ENCODE results near the gene CEBPB. TPM values are rescaled to one million over a fixed set of nuclear protein-coding genes. Genes with fewer than 3 reads are reported as not detected.

Gene CEBPB
- polyA plus RNA-seq, 1 experiment: 24.6 TPM

- Histone ChIP-seq H3K27me3 (ENCODE audit: control insufficient read depth, insufficient read depth, low read length) (no peaks in the 10 kb centered on the region), H3K4me3 (ENCODE audit: low read depth, low read length) (no peak overlapping the region), H3K36me3 (ENCODE audit: control insufficient read depth, insufficient read depth, low read length) (no peaks in the 10 kb centered on the region)
- CTCF ChIA-PET: interaction anchor here (0.6 to 1.2 kb wide), 5 partner anchors 9 to 301 kb away, joined by 3 to 5 read pairs (median 3); partner anchors contain the start of gene PEDS1
- TF ChIP-seq, protein P1, sequence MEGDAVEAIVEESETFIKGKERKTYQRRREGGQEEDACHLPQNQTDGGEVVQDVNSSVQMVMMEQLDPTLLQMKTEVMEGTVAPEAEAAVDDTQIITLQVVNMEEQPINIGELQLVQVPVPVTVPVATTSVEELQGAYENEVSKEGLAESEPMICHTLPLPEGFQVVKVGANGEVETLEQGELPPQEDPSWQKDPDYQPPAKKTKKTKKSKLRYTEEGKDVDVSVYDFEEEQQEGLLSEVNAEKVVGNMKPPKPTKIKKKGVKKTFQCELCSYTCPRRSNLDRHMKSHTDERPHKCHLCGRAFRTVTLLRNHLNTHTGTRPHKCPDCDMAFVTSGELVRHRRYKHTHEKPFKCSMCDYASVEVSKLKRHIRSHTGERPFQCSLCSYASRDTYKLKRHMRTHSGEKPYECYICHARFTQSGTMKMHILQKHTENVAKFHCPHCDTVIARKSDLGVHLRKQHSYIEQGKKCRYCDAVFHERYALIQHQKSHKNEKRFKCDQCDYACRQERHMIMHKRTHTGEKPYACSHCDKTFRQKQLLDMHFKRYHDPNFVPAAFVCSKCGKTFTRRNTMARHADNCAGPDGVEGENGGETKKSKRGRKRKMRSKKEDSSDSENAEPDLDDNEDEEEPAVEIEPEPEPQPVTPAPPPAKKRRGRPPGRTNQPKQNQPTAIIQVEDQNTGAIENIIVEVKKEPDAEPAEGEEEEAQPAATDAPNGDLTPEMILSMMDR (IDR thresholded peaks at IDR 0.05; ENCODE audit: insufficient read depth, low read depth, low read length): no peak
- no peak for DNase-seq (ENCODE audit: low read depth)
- POLR2A ChIA-PET: no interaction called here
Observed at GRCh38 chr20:50163570-50164317, 26.9 kb upstream of the CEBPB start.

DNA sequence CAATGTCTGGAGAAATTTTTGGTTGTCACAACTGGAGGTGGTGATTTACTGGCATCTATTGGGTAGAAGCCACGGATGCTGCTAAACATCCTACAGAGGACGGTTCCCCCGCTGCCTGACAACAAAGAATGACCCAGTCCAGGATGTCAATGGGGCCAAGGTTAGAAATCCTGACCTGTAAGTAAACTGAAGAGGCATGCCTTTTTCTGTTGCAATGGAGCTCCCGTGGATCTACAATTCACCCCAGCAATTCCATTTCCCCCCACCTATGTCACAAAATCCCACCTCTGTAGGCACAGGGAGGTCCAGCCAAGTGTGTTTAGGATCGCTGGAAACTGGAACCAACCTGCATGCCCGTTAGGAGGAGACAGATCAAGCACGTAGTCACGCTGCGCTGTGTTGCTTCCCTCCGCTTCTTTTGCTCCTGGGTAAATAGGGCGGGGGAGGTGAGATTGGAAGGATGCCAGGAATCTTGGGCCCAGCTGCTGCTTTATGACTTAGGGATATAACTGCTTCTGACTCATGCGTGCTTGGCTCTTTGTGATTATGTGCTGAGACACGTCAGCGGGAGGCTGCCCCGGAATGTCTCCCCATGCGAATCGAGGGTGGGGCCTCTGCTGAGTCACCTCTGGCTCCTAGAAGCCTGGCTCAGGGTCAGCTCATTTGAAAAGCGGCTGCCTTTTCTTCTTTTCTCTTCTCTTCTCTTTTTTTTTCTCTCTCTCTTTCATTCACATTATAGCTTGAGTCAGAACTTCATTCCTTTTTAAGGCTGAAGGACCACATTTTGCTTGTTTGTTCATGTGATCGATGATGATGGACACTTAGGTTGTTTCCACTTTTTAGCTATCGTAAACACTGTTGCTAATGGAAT, 24.7 kb upstream of the CEBPB start:
- TF ChIP-seq, protein P1 (IDR thresholded peaks at IDR 0.05; ENCODE audit: insufficient read depth, low read depth, low read length): no peak
- DNase-seq (ENCODE audit: low read depth): peak; percentile 99
- Histone ChIP-seq H3K4me3 (ENCODE audit: low read depth, low read length) (peak overlapping the region; percentile 25), H3K36me3 (ENCODE audit: control insufficient read depth, insufficient read depth, low read length) (no peaks in the 10 kb centered on the region), H3K27me3 (ENCODE audit: control insufficient read depth, insufficient read depth, low read length) (no peaks in the 10 kb centered on the region)
- ChIA-PET CTCF (interaction anchor here (0.6 to 7.8 kb wide), 15 partner anchors 13 to 427 kb away, joined by 3 to 169 read pairs (median 4); no protein-coding TSS in a partner anchor), POLR2A (interaction anchor here (0.6 to 1.2 kb wide), 4 partner anchors 12 to 136 kb away, joined by 3 to 5 read pairs (median 4); partner anchors contain the start of gene PEDS1)

GRCh38 chr20:50169329-50169823, 21.3 kb upstream of the CEBPB start:
- Histone ChIP-seq H3K36me3 (ENCODE audit: control insufficient read depth, insufficient read depth, low read length) (no peaks in the 10 kb centered on the region), H3K4me3 (ENCODE audit: low read depth, low read length) (no peak overlapping the region), H3K27me3 (ENCODE audit: control insufficient read depth, insufficient read depth, low read length) (no peaks in the 10 kb centered on the region)
- DNase-seq (ENCODE audit: low read depth): no peak
- POLR2A ChIA-PET: interaction anchor here (0.6 to 0.8 kb wide), 2 partner anchors 93 to 423 kb away, joined by 3 read pairs; no protein-coding TSS in a partner anchor
- TF ChIP-seq, protein P1 (IDR thresholded peaks at IDR 0.05; ENCODE audit: insufficient read depth, low read depth, low read length): peak; percentile 96
- CTCF ChIA-PET: interaction anchor here (0.8 to 7.8 kb wide), 35 partner anchors 9 to 299 kb away, joined by 3 to 169 read pairs (median 5); partner anchors contain the start of genes PEDS1 and UBE2V1

GRCh38 chr20:50170549-50171220, 19.9 kb upstream of the CEBPB start:
- TF ChIP-seq, protein P1 (IDR thresholded peaks at IDR 0.05; ENCODE audit: insufficient read depth, low read depth, low read length): no peak
- ChIA-PET CTCF (interaction anchor here (1.1 to 7.8 kb wide), 13 partner anchors 23 to 297 kb away, joined by 3 to 169 read pairs (median 9); no protein-coding TSS in a partner anchor), POLR2A (interaction anchor here (0.7 kb wide), 1 partner anchor 56 kb away, joined by 10 read pairs; no protein-coding TSS in a partner anchor)
- Histone ChIP-seq H3K36me3 (ENCODE audit: control insufficient read depth, insufficient read depth, low read length) (no peaks in the 10 kb centered on the region), H3K27me3 (ENCODE audit: control insufficient read depth, insufficient read depth, low read length) (no peaks in the 10 kb centered on the region), H3K4me3 (ENCODE audit: low read depth, low read length) (no peak overlapping the region)
- no peak for DNase-seq (ENCODE audit: low read depth)

All from BJ (cell line).